ENCODE data around the gene SPACA1.

SPACA1 gene

GRCh38 chr6:88031550-88031949 is 16.1 kb upstream of the SPACA1 start:
- H3K27ac ChIP-seq (ENCODE audit: low read depth, low read length), result no peak overlapping the region
- H3K36me3 ChIP-seq (ENCODE audit: control insufficient read depth, insufficient read depth, low read length), result no peaks in the 10 kb centered on the region
- H3K4me1 ChIP-seq (ENCODE audit: control insufficient read depth, insufficient read depth, low read length), result no peaks in the 10 kb centered on the region
- no peak overlapping the region for H3K4me3 ChIP-seq (ENCODE audit: low read depth, low read length)
- H3K27me3 ChIP-seq (ENCODE audit: control insufficient read depth, insufficient read depth, low read length), result no peaks in the 10 kb centered on the region
- H3K9ac ChIP-seq (ENCODE audit: low read length), result no peak overlapping the region
- peaks cover 60% of the 10 kb centered on the region for H3K9me3 ChIP-seq (ENCODE audit: control insufficient read depth, insufficient read depth, low read depth, low read length)

DNA sequence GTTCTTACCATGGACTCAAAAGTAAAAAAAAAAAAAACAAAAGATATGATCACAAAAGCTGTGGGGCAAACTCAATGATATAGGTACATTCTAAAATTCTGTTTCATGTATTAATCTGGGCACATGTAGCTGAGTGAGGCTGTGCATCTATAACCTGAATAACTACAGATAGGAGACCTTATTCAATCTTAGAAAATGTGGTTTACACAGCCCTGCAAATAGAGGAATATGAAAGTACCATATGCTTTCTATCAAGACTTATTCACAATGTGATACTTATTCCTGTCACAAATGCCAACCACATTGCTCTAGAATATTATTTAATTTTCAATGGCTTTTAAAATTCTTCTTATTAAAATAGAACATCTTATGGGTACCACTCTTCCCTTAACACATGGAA is 3.1 kb upstream of the SPACA1 start:
- Histone ChIP-seq H3K36me3 (ENCODE audit: control insufficient read depth, insufficient read depth, low read length) (no peaks in the 10 kb centered on the region), H3K4me3 (ENCODE audit: low read depth, low read length) (no peak overlapping the region), H3K9me3 (ENCODE audit: control insufficient read depth, insufficient read depth, low read depth, low read length) (no peaks in the 10 kb centered on the region), H3K27me3 (ENCODE audit: control insufficient read depth, insufficient read depth, low read length) (no peaks in the 10 kb centered on the region), H3K27ac (ENCODE audit: low read depth, low read length) (no peak overlapping the region), H3K4me1 (ENCODE audit: control insufficient read depth, insufficient read depth, low read length) (peaks cover 7% of the 10 kb centered on the region; the same call in 1 of the 2 replicates), H3K9ac (ENCODE audit: low read length) (no peak overlapping the region)

DNA sequence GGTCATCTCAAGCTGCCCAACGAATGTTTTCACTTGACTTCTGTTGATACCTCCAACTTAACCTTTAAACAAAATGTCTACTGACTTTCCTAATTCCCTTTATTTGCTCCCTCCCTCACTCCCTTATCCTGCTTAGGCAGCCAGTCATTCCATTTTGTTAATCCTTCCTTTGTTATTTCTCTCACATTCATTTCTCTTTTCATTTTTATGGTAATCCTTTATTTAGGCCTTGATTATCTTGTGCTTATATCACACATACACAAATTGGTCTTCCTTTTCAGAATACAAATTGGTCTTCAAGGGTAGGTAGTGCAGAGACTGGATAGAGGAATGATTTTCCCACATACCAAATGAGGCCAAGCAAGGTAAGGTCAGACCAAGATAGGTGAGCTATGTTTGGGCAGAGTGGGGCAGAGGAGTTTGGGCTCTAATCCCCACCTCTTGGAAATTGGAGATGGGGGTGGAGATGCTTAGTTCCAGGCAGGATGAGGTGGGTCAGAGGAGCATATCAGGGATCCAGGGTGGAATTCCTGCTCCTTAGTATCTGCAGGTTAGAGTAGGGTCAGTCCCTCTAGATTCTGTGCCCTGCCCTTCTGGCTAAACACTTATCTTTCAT is 2.0 kb upstream of the SPACA1 start:
- H3K4me1 ChIP-seq (ENCODE audit: control insufficient read depth, insufficient read depth, low read length), result peaks cover 7% of the 10 kb centered on the region; the same call in 1 of the 2 replicates
- H3K4me3 ChIP-seq (ENCODE audit: low read depth, low read length), result no peak overlapping the region
- H3K27me3 ChIP-seq (ENCODE audit: control insufficient read depth, insufficient read depth, low read length), result no peaks in the 10 kb centered on the region
- H3K27ac ChIP-seq (ENCODE audit: low read depth, low read length), result no peak overlapping the region
- no peaks in the 10 kb centered on the region for H3K36me3 ChIP-seq (ENCODE audit: control insufficient read depth, insufficient read depth, low read length)
- H3K9ac ChIP-seq (ENCODE audit: low read length), result no peak overlapping the region
- no peaks in the 10 kb centered on the region for H3K9me3 ChIP-seq (ENCODE audit: control insufficient read depth, insufficient read depth, low read depth, low read length)

- Histone ChIP-seq H3K9me3 (ENCODE audit: control insufficient read depth, insufficient read depth, low read depth, low read length) (no peaks in the 10 kb centered on the region), H3K27me3 (ENCODE audit: control insufficient read depth, insufficient read depth, low read length) (no peaks in the 10 kb centered on the region), H3K36me3 (ENCODE audit: control insufficient read depth, insufficient read depth, low read length) (no peaks in the 10 kb centered on the region), H3K4me3 (ENCODE audit: low read depth, low read length) (no peak overlapping the region), H3K9ac (ENCODE audit: low read length) (no peak overlapping the region), H3K27ac (ENCODE audit: low read depth, low read length) (no peak overlapping the region), H3K4me1 (ENCODE audit: control insufficient read depth, insufficient read depth, low read length) (peaks cover 7% of the 10 kb centered on the region; the same call in 1 of the 2 replicates)
Measured at GRCh38 chr6:88048578-88048977, 937 bp downstream of the SPACA1 start.

- Histone ChIP-seq H3K4me1 (ENCODE audit: control insufficient read depth, insufficient read depth, low read length) (peaks cover 7% of the 10 kb centered on the region; the same call in 1 of the 2 replicates), H3K4me3 (ENCODE audit: low read depth, low read length) (no peak overlapping the region), H3K27me3 (ENCODE audit: control insufficient read depth, insufficient read depth, low read length) (no peaks in the 10 kb centered on the region), H3K9ac (ENCODE audit: low read length) (no peak overlapping the region), H3K36me3 (ENCODE audit: control insufficient read depth, insufficient read depth, low read length) (no peaks in the 10 kb centered on the region), H3K27ac (ENCODE audit: low read depth, low read length) (no peak overlapping the region), H3K9me3 (ENCODE audit: control insufficient read depth, insufficient read depth, low read depth, low read length) (no peaks in the 10 kb centered on the region)
Measured at GRCh38 chr6:88050140-88050818, 2.6 kb downstream of the SPACA1 start.

DNA sequence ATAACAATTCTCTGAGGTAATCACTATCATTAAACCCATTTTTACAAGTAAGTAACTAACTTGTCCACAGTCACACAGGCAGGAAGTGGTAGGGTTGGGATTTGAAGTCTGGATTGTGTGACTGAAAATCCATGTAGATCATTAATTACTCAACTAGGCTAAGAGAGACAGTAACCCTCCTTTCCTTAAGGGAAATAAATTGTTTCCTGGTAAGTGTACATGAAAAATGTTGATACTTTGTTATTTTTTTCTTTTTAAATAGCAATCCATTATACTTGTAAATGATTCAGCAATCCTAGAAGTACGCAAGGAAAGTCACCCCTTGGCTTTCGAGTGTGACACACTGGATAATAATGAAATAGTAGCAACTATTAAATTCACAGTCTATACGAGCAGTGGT is 11.6 kb downstream of the SPACA1 start:
- no peaks in the 10 kb centered on the region for H3K9me3 ChIP-seq (ENCODE audit: control insufficient read depth, insufficient read depth, low read depth, low read length)
- no peak overlapping the region for H3K9ac ChIP-seq (ENCODE audit: low read length)
- H3K27ac ChIP-seq (ENCODE audit: low read depth, low read length), result no peak overlapping the region
- no peaks in the 10 kb centered on the region for H3K4me1 ChIP-seq (ENCODE audit: control insufficient read depth, insufficient read depth, low read length)
- H3K4me3 ChIP-seq (ENCODE audit: low read depth, low read length), result no peak overlapping the region
- no peaks in the 10 kb centered on the region for H3K27me3 ChIP-seq (ENCODE audit: control insufficient read depth, insufficient read depth, low read length)
- H3K36me3 ChIP-seq (ENCODE audit: control insufficient read depth, insufficient read depth, low read length), result no peaks in the 10 kb centered on the region

DNA sequence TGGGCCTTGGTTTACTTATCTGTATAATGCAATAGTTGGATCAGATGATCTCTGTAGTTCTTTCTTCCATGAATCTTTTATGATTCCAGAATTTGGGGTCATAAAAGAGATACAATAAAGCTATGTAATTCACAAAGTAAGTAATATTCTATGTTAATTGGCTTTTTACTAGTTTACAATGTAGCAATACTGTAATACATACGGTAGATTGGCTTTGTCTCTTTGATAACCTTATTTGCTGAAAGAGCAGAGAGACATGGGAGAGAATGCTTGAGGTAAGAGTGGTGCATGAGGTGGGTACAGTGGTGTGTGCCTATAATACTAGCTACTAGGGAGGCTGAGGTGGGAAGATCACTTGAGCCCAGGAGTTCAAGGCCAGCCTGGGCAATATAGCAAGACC is 14.7 kb downstream of the SPACA1 start:
- Histone ChIP-seq H3K27me3 (ENCODE audit: control insufficient read depth, insufficient read depth, low read length) (no peaks in the 10 kb centered on the region), H3K9me3 (ENCODE audit: control insufficient read depth, insufficient read depth, low read depth, low read length) (no peaks in the 10 kb centered on the region), H3K27ac (ENCODE audit: low read depth, low read length) (no peak overlapping the region), H3K4me1 (ENCODE audit: control insufficient read depth, insufficient read depth, low read length) (no peaks in the 10 kb centered on the region), H3K9ac (ENCODE audit: low read length) (no peak overlapping the region), H3K4me3 (ENCODE audit: low read depth, low read length) (no peak overlapping the region), H3K36me3 (ENCODE audit: control insufficient read depth, insufficient read depth, low read length) (no peaks in the 10 kb centered on the region)

DNA sequence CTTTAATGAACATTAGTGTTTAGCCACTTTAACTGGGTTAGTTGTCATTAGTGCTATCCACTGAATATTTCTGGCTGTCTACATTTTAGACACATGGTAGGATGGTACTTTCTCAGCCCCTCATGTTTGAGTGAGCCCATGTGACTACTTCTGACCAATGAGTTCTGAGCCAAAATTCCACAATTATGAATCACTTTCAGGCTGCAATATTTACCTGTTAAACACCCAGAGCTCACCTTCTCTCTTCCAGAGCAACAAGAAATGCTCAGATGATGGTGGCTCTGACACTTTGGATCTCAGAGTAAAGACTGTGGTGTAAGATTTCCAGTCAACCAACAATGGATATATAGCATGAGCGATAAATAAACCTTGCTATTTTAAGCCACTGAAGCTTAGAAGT is 24.8 kb downstream of the SPACA1 start:
- Histone ChIP-seq H3K27me3 (ENCODE audit: control insufficient read depth, insufficient read depth, low read length) (no peaks in the 10 kb centered on the region), H3K9me3 (ENCODE audit: control insufficient read depth, insufficient read depth, low read depth, low read length) (no peaks in the 10 kb centered on the region)

DNA sequence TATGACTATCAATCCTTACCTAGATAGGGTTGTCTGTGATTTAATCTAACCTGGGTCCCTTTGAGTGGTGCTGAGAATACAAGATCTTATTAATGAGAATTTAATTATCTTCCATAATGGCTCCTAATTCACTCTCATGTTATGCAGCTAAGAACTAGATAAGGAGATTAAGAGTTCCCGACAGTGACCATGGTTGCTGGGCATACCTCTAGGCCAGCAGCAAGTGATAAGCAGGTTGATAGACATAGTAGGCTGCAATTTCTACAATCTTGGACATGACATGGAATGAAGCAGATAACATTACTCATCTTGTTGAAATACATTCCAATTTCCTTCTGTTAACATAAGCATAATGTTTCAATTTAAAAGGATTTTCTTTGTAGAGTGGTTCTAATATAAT is 27.1 kb downstream of the SPACA1 start:
- no peak overlapping the region for H3K4me3 ChIP-seq (ENCODE audit: low read depth, low read length)
- H3K27me3 ChIP-seq (ENCODE audit: control insufficient read depth, insufficient read depth, low read length), result no peaks in the 10 kb centered on the region
- no peak overlapping the region for H3K9ac ChIP-seq (ENCODE audit: low read length)
- H3K36me3 ChIP-seq (ENCODE audit: control insufficient read depth, insufficient read depth, low read length), result no peaks in the 10 kb centered on the region
- H3K4me1 ChIP-seq (ENCODE audit: control insufficient read depth, insufficient read depth, low read length), result no peaks in the 10 kb centered on the region
- no peaks in the 10 kb centered on the region for H3K9me3 ChIP-seq (ENCODE audit: control insufficient read depth, insufficient read depth, low read depth, low read length)
- H3K27ac ChIP-seq (ENCODE audit: low read depth, low read length), result no peak overlapping the region

More for the DNA sequence above, 24.8 kb downstream of the SPACA1 start:
- Histone ChIP-seq H3K4me1 (ENCODE audit: control insufficient read depth, insufficient read depth, low read length) (no peaks in the 10 kb centered on the region), H3K27ac (ENCODE audit: low read depth, low read length) (no peak overlapping the region), H3K36me3 (ENCODE audit: control insufficient read depth, insufficient read depth, low read length) (no peaks in the 10 kb centered on the region), H3K9ac (ENCODE audit: low read length) (no peak overlapping the region), H3K4me3 (ENCODE audit: low read depth, low read length) (no peak overlapping the region)

DNA sequence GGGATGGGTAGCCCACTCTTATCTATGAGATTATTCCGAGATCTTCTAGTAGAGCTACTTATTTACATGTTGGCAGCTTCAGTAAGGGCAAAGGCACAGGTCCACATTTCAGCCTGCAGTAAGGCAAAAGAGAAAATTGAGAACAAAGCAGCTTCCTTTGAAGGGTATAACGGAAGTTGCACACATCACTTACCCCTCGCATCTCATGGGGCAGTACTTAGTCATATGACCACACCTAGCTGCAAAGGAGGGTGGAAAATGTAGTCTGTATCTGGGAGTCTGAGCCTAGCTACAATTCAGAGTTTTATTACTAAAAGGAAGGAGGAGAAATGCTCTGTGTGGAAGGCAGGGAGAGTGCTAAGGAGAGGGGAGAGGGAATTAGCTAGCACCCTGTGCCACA is 29.7 kb downstream of the SPACA1 start:
- H3K4me1 ChIP-seq (ENCODE audit: control insufficient read depth, insufficient read depth, low read length), result no peaks in the 10 kb centered on the region
- H3K9me3 ChIP-seq (ENCODE audit: control insufficient read depth, insufficient read depth, low read depth, low read length), result no peaks in the 10 kb centered on the region
- no peak overlapping the region for H3K4me3 ChIP-seq (ENCODE audit: low read depth, low read length)
- no peak overlapping the region for H3K9ac ChIP-seq (ENCODE audit: low read length)
- H3K27ac ChIP-seq (ENCODE audit: low read depth, low read length), result no peak overlapping the region
- no peaks in the 10 kb centered on the region for H3K27me3 ChIP-seq (ENCODE audit: control insufficient read depth, insufficient read depth, low read length)
- no peaks in the 10 kb centered on the region for H3K36me3 ChIP-seq (ENCODE audit: control insufficient read depth, insufficient read depth, low read length)

DNA sequence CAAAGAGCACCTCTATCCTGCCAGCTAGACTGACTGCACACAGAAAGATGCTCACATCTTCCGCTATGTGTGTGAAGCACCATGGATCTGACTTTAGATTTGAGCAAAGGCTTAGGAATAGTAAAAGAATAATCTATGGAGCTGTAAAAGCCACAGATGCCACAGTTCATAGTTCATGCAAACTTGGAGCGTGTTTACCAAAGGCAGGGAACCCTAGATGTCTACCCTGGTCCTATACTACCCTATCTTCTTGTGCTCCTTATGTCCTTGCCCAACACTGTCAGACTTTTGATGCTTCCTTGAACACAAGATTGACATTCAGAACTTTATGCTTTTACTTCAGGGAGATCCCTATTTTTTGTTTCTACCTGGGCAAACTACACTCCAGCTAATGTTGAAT is 39.2 kb downstream of the SPACA1 start:
- Histone ChIP-seq H3K36me3 (ENCODE audit: control insufficient read depth, insufficient read depth, low read length) (no peaks in the 10 kb centered on the region), H3K9me3 (ENCODE audit: control insufficient read depth, insufficient read depth, low read depth, low read length) (peaks cover 3% of the 10 kb centered on the region; the same call in 1 of the 2 replicates), H3K4me3 (ENCODE audit: low read depth, low read length) (no peak overlapping the region), H3K9ac (ENCODE audit: low read length) (no peak overlapping the region), H3K27ac (ENCODE audit: low read depth, low read length) (no peak overlapping the region), H3K27me3 (ENCODE audit: control insufficient read depth, insufficient read depth, low read length) (no peaks in the 10 kb centered on the region), H3K4me1 (ENCODE audit: control insufficient read depth, insufficient read depth, low read length) (peaks cover 26% of the 10 kb centered on the region)
